ENCODE results near the gene GLT6D1. TPM values are rescaled to one million over a fixed set of nuclear protein-coding genes. Genes with fewer than 3 reads are reported as not detected.

GLT6D1 gene
- total RNA-seq, 1 donor from 2014 or later, result not detected

DNA sequence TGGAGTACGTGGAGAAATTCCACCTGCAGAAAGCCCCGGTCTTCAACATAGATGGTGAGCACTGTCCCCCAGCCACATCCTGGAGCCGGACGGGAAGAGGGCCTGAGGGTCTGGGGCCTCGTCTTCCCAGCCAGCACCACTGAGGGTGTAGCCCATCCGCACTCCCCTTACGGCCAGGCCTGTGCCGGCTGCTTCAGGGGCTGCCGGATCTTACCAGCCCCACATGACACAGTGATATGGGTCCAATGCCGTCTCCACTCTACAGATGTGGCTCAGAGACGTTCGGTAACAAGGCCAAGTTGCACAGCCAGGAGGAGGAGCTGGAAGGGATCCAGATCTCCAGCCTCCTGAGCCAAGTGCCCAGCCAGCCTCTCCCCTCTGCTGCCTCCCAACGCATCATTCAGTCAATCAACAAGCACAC is 21.3 kb downstream of the GLT6D1 start:
- TF ChIP-seq, protein P1, sequence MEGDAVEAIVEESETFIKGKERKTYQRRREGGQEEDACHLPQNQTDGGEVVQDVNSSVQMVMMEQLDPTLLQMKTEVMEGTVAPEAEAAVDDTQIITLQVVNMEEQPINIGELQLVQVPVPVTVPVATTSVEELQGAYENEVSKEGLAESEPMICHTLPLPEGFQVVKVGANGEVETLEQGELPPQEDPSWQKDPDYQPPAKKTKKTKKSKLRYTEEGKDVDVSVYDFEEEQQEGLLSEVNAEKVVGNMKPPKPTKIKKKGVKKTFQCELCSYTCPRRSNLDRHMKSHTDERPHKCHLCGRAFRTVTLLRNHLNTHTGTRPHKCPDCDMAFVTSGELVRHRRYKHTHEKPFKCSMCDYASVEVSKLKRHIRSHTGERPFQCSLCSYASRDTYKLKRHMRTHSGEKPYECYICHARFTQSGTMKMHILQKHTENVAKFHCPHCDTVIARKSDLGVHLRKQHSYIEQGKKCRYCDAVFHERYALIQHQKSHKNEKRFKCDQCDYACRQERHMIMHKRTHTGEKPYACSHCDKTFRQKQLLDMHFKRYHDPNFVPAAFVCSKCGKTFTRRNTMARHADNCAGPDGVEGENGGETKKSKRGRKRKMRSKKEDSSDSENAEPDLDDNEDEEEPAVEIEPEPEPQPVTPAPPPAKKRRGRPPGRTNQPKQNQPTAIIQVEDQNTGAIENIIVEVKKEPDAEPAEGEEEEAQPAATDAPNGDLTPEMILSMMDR (IDR thresholded peaks at IDR 0.05; ENCODE audit: insufficient read depth, low read length, poor library complexity, severe bottlenecking), result no peak
- peaks cover 6% of the 10 kb centered on the region for H3K27me3 ChIP-seq (ENCODE audit: control insufficient read depth, insufficient read depth, low read length)
- H3K4me3 ChIP-seq (ENCODE audit: low read depth, low read length), result no peak overlapping the region
- no peak for DNase-seq (ENCODE audit: low read depth)
- H3K36me3 ChIP-seq (ENCODE audit: control insufficient read depth, insufficient read depth, low read length), result no peaks in the 10 kb centered on the region

DNA sequence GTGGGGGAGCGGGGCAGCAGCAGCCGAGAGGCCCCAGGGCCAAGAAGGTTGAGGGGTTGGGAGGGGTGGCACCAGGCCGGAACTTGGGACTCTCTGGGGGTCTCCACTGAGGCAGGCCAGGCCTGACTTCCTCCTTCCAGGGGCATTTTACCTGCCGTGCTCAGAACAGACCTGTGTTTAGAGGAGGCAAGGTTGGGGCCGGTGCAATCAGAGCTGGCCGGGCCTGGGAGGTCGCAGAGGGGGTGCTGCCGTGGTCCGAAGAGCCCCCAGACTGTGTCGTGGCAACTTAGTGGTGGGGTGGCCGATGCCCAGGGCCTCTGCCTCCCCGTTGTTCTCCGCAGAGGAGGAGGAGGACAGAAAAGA is 21.8 kb downstream of the GLT6D1 start:
- TF ChIP-seq, protein P1 (IDR thresholded peaks at IDR 0.05; ENCODE audit: insufficient read depth, low read length, poor library complexity, severe bottlenecking), result no peak
- Histone ChIP-seq H3K4me3 (ENCODE audit: low read depth, low read length) (no peak overlapping the region), H3K36me3 (ENCODE audit: control insufficient read depth, insufficient read depth, low read length) (no peaks in the 10 kb centered on the region), H3K27me3 (ENCODE audit: control insufficient read depth, insufficient read depth, low read length) (peaks cover 6% of the 10 kb centered on the region)
- DNase-seq (ENCODE audit: low read depth), result no peak

- Histone ChIP-seq H3K4me3 (ENCODE audit: low read depth, low read length) (no peak overlapping the region), H3K27me3 (ENCODE audit: control insufficient read depth, insufficient read depth, low read length) (peaks cover 6% of the 10 kb centered on the region), H3K36me3 (ENCODE audit: control insufficient read depth, insufficient read depth, low read length) (no peaks in the 10 kb centered on the region)
- TF ChIP-seq, protein P1 (IDR thresholded peaks at IDR 0.05; ENCODE audit: insufficient read depth, low read length, poor library complexity, severe bottlenecking), result no peak
- DNase-seq (ENCODE audit: low read depth), result no peak
Observed at GRCh38 chr9:135616619-135617537, 22.5 kb downstream of the GLT6D1 start.

DNA sequence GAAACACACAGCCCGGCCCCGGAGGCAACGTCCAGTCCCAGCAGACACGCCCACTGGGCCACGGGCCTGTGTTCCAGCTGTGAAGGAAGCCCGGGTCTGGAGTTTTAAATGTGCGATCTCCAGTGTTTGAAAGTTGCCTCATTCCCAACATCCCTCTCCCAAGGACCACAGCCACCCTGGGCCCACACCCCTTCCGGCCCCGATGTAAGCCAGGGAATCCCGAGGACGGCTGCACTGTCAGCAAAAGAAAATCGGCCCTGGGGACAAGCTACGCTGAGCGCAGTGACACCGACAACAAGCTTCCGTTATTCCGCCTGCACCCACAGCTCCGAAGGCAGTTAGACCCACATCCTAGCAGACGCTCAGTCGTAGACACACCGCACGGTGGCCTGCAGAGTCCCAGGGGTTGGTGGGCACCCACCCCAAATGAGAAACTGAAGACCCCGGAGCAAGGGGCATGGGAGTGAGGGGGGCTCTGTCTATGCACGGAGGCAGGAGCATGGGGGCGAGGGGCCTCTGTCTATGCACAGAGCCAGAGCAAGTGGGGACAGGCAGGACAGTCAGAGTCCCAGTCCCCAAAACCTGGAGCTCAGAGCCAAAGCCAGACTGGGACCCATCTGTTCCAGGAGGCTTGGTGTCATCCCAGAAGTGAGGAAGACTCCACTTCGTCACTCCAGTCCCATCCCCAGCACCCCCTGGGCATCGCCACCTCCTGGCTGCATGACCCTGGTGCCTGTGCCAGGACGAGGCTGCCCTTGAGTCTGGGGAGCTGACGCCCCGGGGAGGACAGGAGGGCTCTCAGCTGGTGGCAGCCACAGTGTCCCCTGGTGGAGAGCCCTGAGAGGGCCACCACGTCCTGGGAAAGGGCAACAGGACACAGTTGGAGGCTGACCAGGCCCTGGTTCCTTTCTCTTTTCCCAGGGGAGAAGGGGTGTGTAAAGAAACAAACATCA is 23.4 kb downstream of the GLT6D1 start:
- Histone ChIP-seq H3K36me3 (ENCODE audit: control insufficient read depth, insufficient read depth, low read length) (no peaks in the 10 kb centered on the region), H3K4me3 (ENCODE audit: low read depth, low read length) (no peak overlapping the region), H3K27me3 (ENCODE audit: control insufficient read depth, insufficient read depth, low read length) (peaks cover 6% of the 10 kb centered on the region)
- TF ChIP-seq, protein P1 (IDR thresholded peaks at IDR 0.05; ENCODE audit: insufficient read depth, low read length, poor library complexity, severe bottlenecking), result no peak
- no peak for DNase-seq (ENCODE audit: low read depth)

GRCh38 chr9:135614821-135615665 is 24.3 kb downstream of the GLT6D1 start:
- H3K27me3 ChIP-seq (ENCODE audit: control insufficient read depth, insufficient read depth, low read length), result peaks cover 6% of the 10 kb centered on the region
- no peaks in the 10 kb centered on the region for H3K36me3 ChIP-seq (ENCODE audit: control insufficient read depth, insufficient read depth, low read length)
- TF ChIP-seq, protein P1 (IDR thresholded peaks at IDR 0.05; ENCODE audit: insufficient read depth, low read length, poor library complexity, severe bottlenecking), result no peak
- DNase-seq (ENCODE audit: low read depth), result no peak
- H3K4me3 ChIP-seq (ENCODE audit: low read depth, low read length), result no peak overlapping the region

All from kidney epithelial cell (primary cell).